ENCODE data around the gene TATDN2.
"Not testable (repeated sequence)": the region's sequence is repeated elsewhere in the genome, so short reads cannot be mapped to it uniquely, and the experiment has no call there.

The TATDN2 gene

GRCh38 chr3:10262027-10262426, 13.8 kb downstream of the TATDN2 start:
- DNase-seq (ENCODE audit: low spot score): no peak

GRCh38 chr3:10263646-10264363, 15.5 kb downstream of the TATDN2 start:
- TF ChIP-seq, protein P1, sequence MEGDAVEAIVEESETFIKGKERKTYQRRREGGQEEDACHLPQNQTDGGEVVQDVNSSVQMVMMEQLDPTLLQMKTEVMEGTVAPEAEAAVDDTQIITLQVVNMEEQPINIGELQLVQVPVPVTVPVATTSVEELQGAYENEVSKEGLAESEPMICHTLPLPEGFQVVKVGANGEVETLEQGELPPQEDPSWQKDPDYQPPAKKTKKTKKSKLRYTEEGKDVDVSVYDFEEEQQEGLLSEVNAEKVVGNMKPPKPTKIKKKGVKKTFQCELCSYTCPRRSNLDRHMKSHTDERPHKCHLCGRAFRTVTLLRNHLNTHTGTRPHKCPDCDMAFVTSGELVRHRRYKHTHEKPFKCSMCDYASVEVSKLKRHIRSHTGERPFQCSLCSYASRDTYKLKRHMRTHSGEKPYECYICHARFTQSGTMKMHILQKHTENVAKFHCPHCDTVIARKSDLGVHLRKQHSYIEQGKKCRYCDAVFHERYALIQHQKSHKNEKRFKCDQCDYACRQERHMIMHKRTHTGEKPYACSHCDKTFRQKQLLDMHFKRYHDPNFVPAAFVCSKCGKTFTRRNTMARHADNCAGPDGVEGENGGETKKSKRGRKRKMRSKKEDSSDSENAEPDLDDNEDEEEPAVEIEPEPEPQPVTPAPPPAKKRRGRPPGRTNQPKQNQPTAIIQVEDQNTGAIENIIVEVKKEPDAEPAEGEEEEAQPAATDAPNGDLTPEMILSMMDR (IDR thresholded peaks at IDR 0.05; ENCODE audit: extremely low read depth, missing control alignments): no peak
- DNase-seq (ENCODE audit: low spot score): no peak

More at GRCh38 chr3:10262027-10262426, 13.8 kb downstream of the TATDN2 start:
- TF ChIP-seq, protein P1 (IDR thresholded peaks at IDR 0.05; ENCODE audit: extremely low read depth, missing control alignments): no peak

DNA sequence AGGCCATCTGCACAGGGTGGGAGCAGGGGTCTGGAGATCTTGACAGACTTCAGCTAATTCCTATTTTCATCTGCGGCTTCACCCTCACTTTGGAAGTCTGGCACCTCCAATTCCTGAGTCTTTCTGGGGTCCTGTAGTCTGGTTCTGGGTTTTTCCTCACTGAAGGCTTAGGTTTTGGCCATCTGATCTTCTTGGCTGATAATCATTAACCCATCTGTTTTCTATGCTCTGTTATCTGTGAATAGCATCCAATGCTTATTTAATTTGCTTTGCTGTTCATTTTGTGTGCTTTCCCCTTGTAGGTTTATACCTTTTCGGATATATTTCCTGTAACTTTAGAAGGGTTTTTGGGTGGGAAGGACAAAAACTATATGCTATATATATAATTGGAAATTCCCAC, 17.6 kb downstream of the TATDN2 start:
- TF ChIP-seq, protein P1 (IDR thresholded peaks at IDR 0.05; ENCODE audit: extremely low read depth, missing control alignments): no peak
- no peak for DNase-seq (ENCODE audit: low spot score)

DNA sequence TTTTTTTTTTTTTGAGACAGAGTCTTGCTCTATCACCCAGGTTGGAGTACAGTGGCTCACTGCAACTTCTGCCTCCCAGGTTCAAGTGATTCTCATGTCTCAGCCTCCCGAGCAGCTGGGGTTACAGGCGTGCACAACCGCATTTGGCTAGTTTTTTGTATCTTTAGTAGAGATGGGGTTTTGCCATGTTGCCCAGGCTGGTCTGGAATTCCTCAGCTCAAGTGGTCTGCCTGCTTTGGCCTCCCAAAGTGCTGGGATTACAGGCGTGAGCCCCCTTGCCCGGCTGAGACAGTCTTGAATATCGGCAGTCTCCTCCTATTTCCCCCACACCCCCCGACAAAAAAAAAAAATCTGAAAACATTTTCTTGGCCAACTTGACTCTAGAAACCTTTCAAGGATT, 18.7 kb downstream of the TATDN2 start:
- not testable (repeated sequence) for DNase-seq (ENCODE audit: low spot score)

GRCh38 chr3:10268116-10268515, 19.9 kb downstream of the TATDN2 start:
- no peak for DNase-seq (ENCODE audit: low spot score)
- TF ChIP-seq, protein P1 (IDR thresholded peaks at IDR 0.05; ENCODE audit: extremely low read depth, missing control alignments): no peak

DNA sequence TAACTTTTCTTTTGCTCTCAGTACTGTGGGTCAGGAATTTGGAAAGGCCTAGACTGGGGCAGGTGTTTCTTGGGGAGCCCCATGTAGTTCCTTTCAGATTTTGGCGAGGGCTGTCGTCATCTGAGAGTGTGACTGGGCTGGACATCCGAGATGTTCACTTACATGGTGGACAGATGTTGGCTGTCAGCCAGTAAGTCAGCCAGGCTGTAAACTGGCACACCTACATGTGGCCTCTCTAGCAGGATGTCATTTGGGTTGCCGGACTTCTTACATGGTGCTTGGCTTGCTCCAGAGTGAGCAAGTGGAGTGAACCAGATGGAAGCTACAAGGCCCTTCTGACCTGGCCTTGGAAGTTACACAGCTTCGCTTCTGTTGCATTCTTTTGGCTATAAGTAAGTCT, 20.7 kb downstream of the TATDN2 start:
- no peak for DNase-seq (ENCODE audit: low spot score)
- TF ChIP-seq, protein P1 (IDR thresholded peaks at IDR 0.05; ENCODE audit: extremely low read depth, missing control alignments): no peak

DNA sequence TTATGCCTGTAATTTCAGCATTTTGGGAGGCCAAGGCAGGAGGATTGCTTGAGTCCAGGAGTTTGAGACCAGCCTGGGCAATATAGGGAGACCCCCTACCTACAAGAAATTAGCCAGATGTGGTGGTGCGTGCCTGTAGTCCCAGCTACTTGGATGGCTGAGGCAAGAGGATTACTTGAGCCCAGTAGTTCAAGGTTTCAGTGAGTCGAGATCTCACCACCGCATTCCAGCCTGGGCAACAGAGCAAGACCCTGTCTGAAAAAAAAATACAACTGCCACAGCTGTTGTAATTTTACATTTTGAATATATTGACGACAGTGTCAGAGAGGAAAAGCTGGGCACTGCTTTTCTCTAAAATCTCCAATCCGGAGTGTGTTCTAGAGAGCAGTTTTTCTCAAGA, 21.2 kb downstream of the TATDN2 start:
- no peak for DNase-seq (ENCODE audit: low spot score)
- TF ChIP-seq, protein P1 (IDR thresholded peaks at IDR 0.05; ENCODE audit: extremely low read depth, missing control alignments): no peak

DNA sequence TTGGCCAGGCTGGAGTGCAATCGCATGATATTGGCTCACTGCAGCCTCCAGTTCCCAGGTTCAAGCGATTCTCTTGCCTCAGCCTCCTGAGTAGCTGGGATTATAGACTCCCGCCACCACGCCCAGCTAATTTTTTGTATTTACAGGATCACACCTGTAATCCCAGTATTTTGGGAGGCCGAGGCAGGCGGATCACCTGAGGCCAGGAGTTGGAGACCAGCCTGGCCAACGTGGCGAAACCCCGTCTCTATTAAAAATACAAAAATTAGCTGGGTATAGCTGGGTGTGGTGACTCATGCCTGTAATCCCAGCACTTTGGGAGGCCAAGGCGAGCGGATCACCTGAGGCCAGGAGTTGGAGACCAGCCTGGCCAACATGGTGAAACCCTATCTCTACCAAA, 24.2 kb downstream of the TATDN2 start:
- not testable (repeated sequence) for DNase-seq (ENCODE audit: low spot score)
